ENCODE measurements around the gene SUPT3H. TPM values are rescaled to one million over a fixed set of nuclear protein-coding genes. Genes with fewer than 3 reads are reported as not detected.

SUPT3H gene
- total RNA-seq, 4 donors from 2014 or later = 1.6 to 5.6 (median 3.8) TPM

GRCh38 chr6:44837741-44838140 lies 540.0 kb downstream of the SUPT3H start:
- WGBS, 2 donors = 82 to 90% methylated on average over 1 of the region's 1 CpG
- intact Hi-C loops (cut with DNase I; ENCODE audit: low total_unique reads) = no loop called here
- H3K4me3 ChIP-seq (ENCODE audit: low read depth, poor library complexity, severe bottlenecking) = no peak overlapping the region
- TF ChIP-seq POLR2A (IDR thresholded peaks at IDR 0.05) = no peak
- no peak for TF ChIP-seq CTCF (IDR thresholded peaks at IDR 0.05)
- no peak for DNase-seq (ENCODE audit: low spot score in 2 of 2)

- intact Hi-C loops (cut with DNase I; ENCODE audit: low total_unique reads) = no loop called here
- H3K4me3 ChIP-seq (ENCODE audit: low read depth, poor library complexity, severe bottlenecking) = no peak overlapping the region
- no peak for DNase-seq (ENCODE audit: low spot score in 2 of 2)
- TF ChIP-seq CTCF (IDR thresholded peaks at IDR 0.05) (no peak), POLR2A (IDR thresholded peaks at IDR 0.05) (no peak)
Observed at GRCh38 chr6:44837255-44837654, 540.5 kb downstream of the SUPT3H start.

GRCh38 chr6:44833248-44833647 lies 544.5 kb downstream of the SUPT3H start:
- intact Hi-C loops (cut with DNase I; ENCODE audit: low total_unique reads) = no loop called here
- no peak overlapping the region for H3K4me3 ChIP-seq (ENCODE audit: low read depth, poor library complexity, severe bottlenecking)
- WGBS, 2 donors = 70 to 71% methylated on average over 1 of the region's 1 CpG
- DNase-seq (ENCODE audit: low spot score in 2 of 2) = no peak
- no peak for TF ChIP-seq CTCF (IDR thresholded peaks at IDR 0.05)
- TF ChIP-seq POLR2A (IDR thresholded peaks at IDR 0.05) = no peak

GRCh38 chr6:44831002-44831610 lies 546.6 kb downstream of the SUPT3H start:
- intact Hi-C loops (cut with DNase I; ENCODE audit: low total_unique reads) = no loop called here
- WGBS, 2 donors = 74 to 76% methylated on average over 3 of the region's 3 CpGs
- no peak overlapping the region for H3K4me3 ChIP-seq (ENCODE audit: low read depth, poor library complexity, severe bottlenecking)
- no peak for DNase-seq (ENCODE audit: low spot score in 2 of 2)
- no peak for TF ChIP-seq CTCF (IDR thresholded peaks at IDR 0.05)
- TF ChIP-seq POLR2A (IDR thresholded peaks at IDR 0.05) = no peak

- no peak overlapping the region for H3K4me3 ChIP-seq (ENCODE audit: low read depth, poor library complexity, severe bottlenecking)
- TF ChIP-seq POLR2A (IDR thresholded peaks at IDR 0.05) = no peak
- no peak for TF ChIP-seq CTCF (IDR thresholded peaks at IDR 0.05)
- no peak for DNase-seq (ENCODE audit: low spot score in 2 of 2)
- WGBS, 2 donors = 48 to 52% methylated on average over 2 of the region's 2 CpGs
- intact Hi-C loops (cut with DNase I; ENCODE audit: low total_unique reads) = no loop called here
Observed at GRCh38 chr6:44829836-44830235, 547.9 kb downstream of the SUPT3H start.

- no peak for TF ChIP-seq POLR2A (IDR thresholded peaks at IDR 0.05)
- TF ChIP-seq CTCF (IDR thresholded peaks at IDR 0.05) = no peak
- 49 to 69% methylated on average over 2 of the region's 2 CpGs for WGBS, 2 donors
- no peak for DNase-seq (ENCODE audit: low spot score in 2 of 2)
- H3K4me3 ChIP-seq (ENCODE audit: low read depth, poor library complexity, severe bottlenecking) = no peak overlapping the region
- intact Hi-C loops (cut with DNase I; ENCODE audit: low total_unique reads) = no loop called here
Observed at GRCh38 chr6:44828780-44829179, 549.0 kb downstream of the SUPT3H start.

Measured in lower leg skin (tissue), 4 donors.